Endothelial cell of hepatic sinusoid (primary cell): ENCODE measurements around the gene SHISA7.

Experiments
- in situ Hi-C: cut with HindIII; loops from 2 replicates; pipeline ENCODE4 v1.10.0; 2017; ENCODE audit warnings: low sequenced_read_pairs

Gene SHISA7

DNA sequence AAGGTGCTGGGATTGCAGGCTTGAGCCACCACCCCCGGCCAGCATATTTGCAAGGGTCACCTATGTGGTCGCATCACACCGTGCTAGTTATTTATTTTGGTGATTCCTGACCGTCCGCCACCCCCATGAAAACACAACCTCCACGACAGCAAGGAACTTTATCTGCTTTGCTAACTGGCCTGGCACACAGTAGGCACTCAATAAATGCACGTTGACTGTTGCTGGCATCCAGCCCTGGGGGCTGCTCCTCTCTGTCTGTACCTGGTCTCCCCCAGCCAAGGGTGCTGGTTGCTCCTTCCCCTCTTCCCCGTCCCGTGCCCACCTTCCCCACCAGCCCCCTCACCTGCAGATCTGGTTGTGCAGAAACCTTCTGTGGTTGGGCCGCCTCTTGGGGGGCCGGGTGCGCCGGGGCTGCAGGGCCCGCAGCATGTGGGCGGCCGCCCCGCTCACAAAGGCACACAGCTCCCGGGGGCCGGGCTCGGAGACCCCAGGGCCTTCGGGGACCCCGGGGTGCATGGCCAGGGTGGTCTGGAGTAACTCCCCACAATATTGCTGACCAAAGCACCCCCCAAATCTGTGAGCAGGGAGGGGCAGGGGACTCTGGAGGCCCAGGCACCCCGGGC, 21.1 kb upstream of the SHISA7 start:
- in situ Hi-C loops, result no loop called here

DNA sequence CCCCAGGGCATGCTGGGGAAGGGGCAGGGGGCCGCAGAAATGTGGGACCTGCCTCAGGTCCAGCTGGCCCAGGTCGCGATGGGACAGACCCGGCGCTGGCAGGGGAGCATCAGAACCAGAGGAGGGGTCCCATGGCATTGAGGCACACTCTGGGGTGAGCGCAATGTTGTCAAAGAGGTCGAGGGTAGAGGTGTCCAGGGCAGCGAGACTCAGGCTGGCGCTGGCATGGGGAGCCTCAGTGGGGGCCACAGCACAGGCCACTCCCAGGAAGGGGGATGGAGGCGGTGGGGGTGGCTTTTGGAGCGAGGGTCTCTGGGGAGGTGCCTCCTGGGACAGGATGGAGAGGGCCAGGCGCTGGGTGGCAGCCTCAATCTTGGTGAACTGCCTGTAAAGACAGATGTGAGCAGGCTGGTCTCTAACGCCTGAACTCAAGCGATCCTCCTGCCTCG, 20.5 kb upstream of the SHISA7 start:
- in situ Hi-C loops, result no loop called here

DNA sequence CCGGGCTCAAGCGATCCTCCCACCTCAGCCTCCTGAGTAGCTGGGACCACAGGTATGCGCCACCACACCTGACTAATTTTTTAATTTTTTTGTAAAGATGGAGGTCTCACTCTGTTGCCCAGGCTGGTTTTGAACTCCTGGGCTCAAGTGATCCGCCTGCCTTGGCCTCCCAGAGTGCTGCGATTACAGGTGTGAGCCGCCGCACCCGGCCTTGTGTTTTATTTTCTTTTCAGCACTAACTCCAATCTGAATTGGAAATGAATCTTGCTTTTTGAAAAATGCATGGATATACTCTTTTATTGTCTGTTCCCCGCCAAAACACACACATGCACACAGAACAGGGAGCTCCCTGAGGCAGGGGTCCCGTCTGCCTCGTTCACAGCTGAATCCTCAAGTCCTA, 19.6 kb upstream of the SHISA7 start:
- in situ Hi-C loops, result no loop called here

DNA sequence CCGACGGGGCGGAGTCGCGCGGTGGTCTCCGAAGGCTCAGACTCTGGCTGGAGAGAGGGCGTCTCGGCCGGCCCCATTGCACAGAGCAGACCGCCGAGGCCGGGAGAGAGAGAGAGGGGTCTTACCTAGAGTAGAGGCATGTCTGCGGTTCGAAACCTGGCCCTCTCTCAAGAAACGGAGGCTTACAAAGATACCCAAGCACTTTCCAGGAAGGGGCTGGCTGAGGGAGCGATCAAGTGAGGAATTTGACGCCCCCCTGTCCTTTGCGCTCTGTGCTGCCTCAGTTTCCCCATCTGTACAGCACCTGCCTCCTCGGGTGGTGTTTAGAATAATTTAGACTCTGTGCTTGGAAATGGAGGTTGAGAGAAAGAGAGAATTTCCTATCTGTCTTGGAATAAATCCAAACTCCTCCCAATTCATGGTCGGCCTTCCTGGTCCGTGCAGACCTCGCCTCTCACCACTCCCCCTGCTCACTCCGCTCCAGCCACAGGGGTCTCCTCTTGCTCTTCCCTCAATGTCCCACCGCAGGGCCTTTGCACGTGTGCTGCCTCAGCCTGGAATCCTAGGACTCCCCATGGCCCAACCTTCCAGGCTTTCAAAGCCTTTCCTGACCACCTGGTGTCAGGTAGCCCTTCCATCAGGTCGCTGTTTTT, 19.0 kb upstream of the SHISA7 start:
- in situ Hi-C loops, result no loop called here

DNA sequence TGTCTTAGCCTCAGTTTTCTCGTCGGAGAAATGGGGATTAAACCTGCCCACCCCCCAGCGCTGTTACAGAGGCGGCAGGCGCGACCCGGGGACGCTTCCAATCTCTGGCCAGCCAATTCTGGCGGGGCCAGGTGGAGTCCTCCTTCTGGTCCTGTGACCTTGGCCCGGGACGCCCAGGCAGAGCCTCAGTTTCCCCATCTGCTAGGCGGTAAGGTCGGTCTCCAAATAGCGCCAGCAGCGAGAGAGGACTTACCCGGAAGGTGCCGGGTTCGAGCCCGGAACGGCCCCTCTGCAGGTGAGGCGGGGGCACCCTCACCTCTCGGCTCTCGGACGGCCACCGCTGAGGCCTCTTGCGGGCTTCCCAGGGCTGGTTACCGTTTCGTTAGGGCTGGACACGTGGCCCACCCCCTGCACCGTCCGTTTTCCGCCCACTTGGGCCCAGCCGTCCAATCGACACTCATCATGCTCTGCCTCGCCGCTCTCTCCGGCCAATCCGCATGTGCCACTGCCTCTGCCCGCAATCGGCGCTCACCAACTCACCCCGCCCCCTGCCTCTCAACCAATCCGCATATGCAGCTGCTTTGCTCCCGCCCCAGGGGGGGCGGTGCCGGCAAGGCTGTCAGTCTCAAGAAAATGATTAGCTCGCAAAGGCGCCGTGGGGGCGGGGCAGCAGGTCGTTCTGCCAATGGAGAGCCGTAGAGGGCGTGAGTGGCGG, 18.3 kb upstream of the SHISA7 start, which contains the start of gene ISOC2:
TSS of gene ISOC2 (minus strand) at position 384 of the 715 bp plus-strand sequence. CDS start 5,156 bp downstream, outside the sequence.
- in situ Hi-C loops, result no loop called here

DNA sequence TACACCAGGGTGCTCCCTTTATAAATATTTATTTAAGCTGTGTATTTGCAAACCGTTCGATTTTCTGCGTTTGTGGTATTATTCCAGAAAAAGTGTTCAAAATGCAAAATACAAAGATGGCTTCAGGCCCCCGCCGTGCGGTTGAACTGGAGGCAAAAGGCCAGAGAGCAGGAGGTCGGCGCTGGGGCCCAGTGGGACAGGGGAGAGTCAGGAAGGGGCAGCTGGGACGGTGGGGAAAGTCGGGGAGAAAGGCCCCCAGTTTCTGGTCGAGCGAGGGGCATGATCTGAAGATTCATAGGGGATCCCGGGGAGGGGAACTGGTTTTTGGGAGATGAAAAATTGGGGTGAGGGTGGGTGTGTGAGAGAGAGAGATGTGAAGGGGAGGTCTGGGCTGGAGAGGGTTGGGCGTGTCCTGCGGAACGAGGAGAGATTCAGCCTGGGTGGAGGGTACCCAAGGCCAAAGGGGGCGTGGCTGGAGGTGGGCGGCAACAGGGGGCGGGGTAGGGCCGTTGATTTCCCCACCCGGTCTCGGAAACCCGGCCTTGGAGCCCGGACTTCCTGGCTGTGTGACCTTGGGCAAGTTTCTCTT, 17.7 kb upstream of the SHISA7 start:
- in situ Hi-C loops, result no loop called here

DNA sequence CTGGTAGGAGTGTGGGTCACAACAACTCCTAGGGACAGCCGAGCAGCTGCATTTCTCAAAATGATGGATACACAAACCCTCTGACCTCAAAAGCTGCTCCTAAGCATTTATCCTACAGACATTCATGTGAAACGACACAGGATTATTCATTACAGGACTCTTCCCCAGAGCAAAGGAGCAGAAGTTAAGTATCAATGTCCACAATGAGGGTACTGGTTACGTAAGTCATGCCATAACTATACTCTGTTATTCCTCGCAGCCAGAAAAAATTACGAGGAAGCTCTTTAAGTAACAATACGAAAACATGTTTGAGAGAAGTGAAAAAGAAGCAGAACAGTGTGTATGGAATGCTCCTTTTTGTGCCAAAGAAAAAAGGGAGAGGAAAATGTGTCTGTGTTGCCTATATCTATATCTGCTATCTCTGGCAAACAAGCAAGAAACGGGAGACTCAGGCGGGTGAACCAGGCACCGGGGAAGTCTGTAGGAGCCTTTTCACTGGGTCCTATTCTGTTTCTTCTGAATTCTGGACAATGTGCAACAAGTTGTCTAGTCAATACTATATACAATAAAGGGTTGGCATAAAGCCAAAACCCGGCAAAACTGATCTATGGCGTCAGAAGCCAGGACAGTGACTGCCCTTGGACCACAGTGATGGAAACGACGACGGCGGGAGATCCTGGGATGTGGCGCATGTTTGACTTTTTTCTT, 17.0 kb upstream of the SHISA7 start:
- in situ Hi-C loops, result no loop called here

DNA sequence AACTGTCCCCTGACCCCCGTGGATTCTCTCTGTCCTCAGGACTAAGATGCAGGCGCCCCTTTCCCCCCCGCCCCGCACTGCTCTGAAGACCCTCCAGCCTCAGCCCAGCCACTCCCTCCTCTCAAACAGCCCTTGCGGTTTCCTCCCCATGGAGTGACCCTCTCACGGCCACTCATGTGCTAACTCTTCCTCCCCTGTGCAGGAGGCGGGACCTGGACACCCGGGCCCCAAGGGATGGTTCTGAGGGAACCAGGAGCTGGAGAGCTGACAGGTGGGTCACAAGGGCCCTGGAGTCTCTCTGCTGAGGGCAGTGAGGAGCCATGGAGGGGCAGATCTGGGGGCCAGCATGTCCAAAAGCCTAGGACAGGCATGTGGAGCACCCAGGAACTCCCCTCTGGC, 16.4 kb upstream of the SHISA7 start:
- in situ Hi-C loops, result no loop called here

DNA sequence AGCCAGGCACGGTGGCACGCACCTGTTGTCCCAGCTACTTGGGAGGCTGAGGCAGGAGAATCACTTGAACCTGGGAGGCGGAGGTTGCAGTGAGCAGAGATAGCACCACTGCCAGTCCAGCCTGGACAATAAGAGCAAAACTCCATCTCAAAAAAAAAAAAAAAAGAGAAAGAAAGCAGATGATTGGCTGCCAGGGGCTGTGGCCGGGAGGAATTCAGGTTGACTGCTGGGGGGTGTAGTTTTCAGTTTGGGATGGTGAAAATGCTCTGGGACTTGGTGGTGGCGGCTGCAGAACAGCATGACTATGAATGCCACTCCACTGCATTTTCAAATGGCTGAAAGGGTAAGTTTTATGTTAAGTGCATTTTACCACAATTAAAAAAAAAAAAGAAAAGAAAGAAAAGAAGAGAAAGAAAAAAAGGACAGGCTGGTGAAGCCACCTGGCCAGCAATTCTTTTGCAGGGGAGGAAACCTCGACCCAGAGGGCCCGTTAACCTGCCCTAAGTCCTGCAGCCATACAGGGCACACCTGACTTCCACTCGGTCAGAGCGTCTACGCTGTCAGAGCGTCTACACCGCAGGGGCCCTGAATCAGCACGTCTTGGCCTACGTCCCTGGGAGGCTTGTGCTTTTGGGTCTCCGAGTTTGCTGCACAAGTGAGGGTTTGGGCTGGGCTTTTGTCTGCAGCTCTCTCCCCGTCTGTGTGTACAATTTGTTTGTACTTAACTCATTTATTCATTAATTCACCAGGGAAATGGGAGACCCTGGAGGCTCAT, 14.8 kb upstream of the SHISA7 start:
- in situ Hi-C loops, result no loop called here

DNA sequence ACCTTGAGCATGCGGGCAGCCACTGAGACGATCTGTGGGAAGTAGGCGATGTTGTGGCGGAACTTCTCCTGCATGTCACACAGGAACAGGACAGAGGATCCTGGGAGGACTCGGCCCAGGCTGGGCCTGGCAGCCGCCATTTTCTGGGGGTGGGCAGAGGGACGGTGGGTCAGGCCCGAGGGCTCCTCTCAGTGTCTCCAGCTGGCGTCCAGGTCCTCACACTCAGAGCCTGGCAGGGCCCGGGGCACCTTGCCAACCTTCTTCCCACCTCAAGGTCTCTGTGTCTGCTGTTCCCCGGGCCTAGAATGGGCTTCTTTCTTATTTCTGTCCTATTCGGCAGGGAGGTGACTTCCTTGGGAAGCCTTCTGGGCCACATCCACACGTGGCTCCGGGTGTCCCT, 13.2 kb upstream of the SHISA7 start:
- in situ Hi-C loops, result no loop called here

DNA sequence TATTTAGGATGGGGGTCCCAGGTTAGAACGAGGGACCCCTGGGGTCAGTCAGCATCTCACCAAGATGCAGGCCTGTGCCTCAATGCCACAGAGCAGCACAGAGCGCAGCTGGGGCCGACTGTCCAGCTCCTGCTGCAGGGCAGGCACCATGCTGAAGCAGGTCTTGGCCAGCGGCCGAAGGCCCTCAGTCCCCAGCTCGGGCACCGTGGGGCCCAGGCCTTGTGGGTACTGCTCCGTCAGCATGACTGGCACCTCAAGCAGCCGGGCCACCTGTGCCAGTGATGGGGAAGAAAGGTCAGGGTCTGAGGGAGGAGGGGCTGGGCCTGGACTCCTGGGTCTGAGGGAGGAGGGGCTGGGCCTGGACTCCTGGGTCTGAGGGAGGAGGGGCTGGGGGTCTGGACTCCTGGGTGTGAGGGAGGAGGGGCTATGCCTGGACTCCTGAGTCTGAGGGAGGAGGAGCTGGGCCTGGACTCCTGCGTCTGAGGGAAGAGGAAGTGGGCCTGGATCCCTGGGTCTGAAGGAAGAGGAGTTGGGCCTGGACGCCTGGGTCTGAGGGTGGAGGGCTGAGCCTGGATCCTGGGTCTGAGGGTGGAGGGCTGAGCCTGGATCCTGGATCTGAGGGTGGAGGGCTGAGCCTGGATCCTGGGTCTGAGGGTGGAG, 12.6 kb upstream of the SHISA7 start:
- in situ Hi-C loops, result no loop called here

DNA sequence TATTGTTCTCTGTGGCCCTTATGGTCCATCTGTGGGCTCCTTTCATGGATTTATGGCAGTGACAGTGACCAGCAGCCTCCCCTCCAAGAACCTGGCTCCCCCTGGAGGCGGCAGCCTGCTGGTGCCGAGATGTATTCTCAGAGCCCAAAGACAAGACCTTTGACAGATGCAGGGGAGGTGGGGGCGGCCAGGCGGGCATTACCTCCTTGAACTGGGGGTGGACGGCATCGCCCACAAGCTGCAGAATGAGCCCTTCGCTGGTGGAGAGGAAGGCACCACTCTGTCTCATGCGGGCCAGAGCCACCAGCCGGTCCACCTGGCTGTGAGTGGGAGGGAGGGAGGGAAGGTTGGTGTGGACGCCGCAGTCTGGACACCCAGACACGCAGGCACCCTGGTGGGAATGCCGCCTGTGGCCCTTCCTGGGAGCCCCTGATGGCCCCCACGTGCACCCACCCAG, 11.7 kb upstream of the SHISA7 start:
- in situ Hi-C loops, result no loop called here

DNA sequence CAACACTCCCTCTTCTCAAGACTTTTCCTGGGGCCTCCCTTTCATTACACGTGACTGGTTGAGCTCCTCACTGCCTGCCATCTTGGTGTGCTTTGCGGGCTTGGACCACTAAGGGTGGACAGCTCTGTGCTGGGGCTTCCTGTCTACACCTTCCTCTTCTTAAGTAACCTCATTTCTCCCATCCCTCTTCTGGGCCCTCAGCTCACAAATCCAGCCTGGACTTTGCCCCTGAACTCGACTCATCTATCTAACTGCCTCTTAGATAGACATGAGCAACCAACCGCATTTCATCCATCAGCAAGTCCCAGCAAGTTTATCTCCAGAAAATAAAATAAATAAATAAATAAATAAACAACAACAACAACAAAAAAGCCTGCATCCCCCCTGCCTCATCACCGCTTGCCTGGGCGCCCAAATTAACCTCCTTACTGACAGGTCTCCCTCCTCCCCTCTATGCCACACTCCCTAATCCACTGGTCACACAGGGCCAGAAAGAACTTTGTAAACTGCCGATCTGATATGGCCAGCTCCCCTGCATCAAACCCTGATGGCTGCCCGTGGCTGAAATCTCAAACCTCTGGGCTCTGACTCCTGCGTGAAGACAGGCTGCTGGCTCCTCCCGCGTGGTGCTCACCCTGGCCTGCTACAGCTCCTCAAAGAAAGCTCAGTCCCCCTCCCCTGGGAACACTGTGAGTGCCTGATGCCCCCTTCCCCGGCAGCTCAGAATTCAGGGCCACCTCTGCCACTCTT, 10.6 kb upstream of the SHISA7 start:
- in situ Hi-C loops, result no loop called here

DNA sequence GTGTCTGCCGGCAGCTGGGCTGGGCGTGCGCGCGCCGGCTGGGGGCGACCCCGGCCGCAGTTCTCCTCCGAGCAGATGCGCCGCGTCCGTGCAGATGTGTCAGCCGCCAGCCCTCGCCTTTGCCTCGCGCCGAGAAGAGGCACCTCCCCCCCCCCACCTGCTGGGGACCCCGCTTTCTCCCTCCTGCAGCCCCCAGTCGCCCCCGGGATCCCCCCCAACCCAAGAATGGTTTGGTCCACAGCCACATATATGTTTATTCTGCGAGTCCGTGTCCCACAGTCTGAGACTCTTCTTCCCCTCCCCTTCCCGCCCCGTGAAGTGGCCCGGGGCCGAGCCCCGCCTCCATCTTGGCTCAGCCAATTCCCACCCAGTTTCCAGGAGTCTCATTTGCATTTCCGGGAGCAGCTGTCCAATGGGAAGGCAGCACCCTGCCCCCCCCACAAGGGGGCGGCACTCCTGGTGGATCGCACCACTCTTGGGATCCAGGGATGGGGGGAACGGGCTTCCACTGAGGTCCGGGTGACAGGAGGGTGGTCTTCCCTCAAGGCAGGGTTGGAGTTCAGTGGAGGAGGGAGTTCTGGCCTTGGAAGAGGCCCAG, 9.7 kb upstream of the SHISA7 start:
- in situ Hi-C loops, result no loop called here

DNA sequence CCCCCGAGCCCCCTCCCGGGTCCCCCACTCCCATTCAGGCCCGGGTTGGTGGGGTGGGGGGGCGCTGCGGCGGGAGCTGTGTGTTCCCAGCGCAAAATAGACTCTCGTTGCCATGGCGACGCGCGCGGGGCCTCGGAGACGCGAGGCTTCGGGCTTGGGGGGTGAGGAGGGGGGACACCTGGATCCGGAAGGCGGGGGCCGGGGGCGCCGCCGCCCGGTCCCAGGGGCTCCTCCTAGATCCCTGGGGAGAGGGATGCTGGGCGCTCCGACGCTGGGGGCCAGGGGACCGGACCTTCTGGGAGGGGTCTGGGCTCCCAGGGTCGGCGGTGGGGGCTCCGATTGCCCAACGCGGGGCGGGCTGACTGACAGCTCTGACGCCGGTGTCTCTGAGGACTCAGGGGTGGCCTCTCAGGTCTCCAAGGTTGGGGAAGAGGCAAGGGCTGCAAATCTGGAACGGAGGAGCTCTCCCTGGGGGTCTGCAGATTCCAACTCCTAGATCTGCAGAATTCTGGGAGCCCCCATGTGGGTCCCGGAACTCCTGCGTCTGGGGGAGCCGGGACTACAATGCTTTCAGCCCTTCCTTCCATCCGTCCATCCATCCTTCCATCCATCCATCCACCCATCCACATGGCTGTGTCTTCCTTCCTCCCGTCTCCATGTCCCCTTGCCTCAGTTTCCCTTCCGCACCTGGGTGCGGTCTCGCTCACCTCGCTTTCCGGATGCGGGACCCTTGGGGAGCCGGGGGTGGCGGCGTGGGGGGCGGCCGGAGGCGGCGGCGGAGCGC, 9.1 kb upstream of the SHISA7 start:
- in situ Hi-C loops, result no loop called here

DNA sequence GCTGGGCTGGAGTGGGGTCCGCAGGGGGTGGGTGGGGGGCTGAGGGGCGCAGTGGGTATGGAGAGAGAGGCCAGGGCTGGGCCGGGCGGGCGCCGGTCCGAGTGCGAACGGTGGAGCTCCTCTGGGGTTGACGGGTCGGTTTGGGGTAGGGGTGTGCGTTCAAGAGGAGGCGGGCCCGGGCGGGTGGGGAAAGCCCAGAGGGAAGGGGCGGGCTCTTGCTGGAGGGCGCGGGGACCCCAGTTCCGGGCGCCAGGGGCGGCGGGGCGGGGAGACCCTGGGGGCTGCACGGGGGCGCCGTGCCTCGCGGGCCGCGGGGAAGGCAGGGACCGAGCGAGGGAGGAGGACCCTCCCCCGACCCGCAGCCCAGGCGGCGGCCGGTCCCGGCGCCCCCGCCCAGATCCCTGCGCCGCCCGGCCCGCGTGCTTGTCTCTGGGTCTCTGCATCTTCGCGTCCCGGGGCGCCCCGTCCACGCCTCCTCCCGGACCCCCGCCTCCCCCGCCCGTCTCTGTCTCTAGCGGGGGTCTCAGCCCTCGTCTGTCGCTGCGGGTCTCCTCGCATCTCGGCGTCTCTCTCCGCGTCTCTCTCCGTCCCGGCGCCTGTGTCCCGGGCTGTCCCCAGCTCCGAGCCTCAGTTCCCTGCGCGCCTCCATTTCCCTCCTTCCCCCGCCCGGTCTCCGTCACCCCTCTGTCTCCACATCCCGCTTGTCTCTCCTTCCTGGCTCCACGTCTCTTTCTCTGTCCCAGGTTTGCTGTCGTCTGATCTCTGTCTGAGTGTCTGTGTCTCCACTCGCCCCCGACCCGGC, 8.3 kb upstream of the SHISA7 start:
- in situ Hi-C loops, result no loop called here

DNA sequence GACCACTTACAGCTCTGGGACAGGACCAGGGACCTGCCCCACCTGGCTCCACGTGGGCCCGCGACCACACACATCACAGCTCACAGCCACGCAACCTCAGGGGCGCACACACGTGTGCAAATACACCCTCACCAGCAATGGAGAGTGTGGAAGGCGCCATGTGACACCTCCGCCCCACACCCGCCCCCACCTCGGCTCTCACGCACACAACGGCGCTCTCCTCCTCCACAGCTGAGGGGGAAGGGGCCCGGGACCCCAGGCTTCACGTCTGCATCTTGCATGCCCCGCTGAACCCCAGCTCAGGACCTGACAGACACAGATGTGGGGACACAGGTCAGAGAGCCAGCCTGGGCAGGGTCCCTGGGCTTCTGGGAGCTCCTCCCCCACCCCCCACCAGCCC, 6.4 kb upstream of the SHISA7 start:
- in situ Hi-C loops, result no loop called here
